ENCODE data around the gene TEAD4. TPM values are rescaled to one million over a fixed set of nuclear protein-coding genes. Genes with fewer than 3 reads are reported as not detected.

The TEAD4 gene
- total RNA-seq, 2 donors from 2014 or later: not detected

GRCh38 chr12:3081886-3082285 is 122.7 kb downstream of the TEAD4 start:
- Mint-ChIP-seq H3K36me3 (ENCODE audit: low read depth) (no peaks in the 10 kb centered on the region), H3K27ac (peak overlapping the region; percentile 8), H3K27me3 (no peaks in the 10 kb centered on the region), H3K4me3 (no peak overlapping the region), H3K4me1 (peaks cover 2% of the 10 kb centered on the region)
- no peak for DNase-seq
- no peaks in the 10 kb centered on the region for H3K9me3 ChIP-seq (ENCODE audit: control insufficient read depth, low read length, poor library complexity, severe bottlenecking)
- no peak for ATAC-seq

- H3K27ac Mint-ChIP-seq: no peak overlapping the region
- no peak overlapping the region for H3K4me3 Mint-ChIP-seq
- no peaks in the 10 kb centered on the region for H3K9me3 ChIP-seq (ENCODE audit: control insufficient read depth, low read length, poor library complexity, severe bottlenecking)
- H3K36me3 Mint-ChIP-seq (ENCODE audit: low read depth): no peaks in the 10 kb centered on the region
- no peak for ATAC-seq
- no peaks in the 10 kb centered on the region for H3K27me3 Mint-ChIP-seq
- DNase-seq: no peak
- H3K4me1 Mint-ChIP-seq: peaks cover 2% of the 10 kb centered on the region
Measured at GRCh38 chr12:3083241-3083920, 124.2 kb downstream of the TEAD4 start.

GRCh38 chr12:3083921-3084347 is 124.7 kb downstream of the TEAD4 start:
- H3K36me3 Mint-ChIP-seq (ENCODE audit: low read depth): no peaks in the 10 kb centered on the region

GRCh38 chr12:3084742-3085141 is 125.5 kb downstream of the TEAD4 start:
- H3K27ac Mint-ChIP-seq: no peak overlapping the region
- H3K27me3 Mint-ChIP-seq: no peaks in the 10 kb centered on the region
- H3K4me1 Mint-ChIP-seq: peaks cover 2% of the 10 kb centered on the region
- H3K4me3 Mint-ChIP-seq: no peak overlapping the region
- no peaks in the 10 kb centered on the region for H3K9me3 ChIP-seq (ENCODE audit: control insufficient read depth, low read length, poor library complexity, severe bottlenecking)
- no peaks in the 10 kb centered on the region for H3K36me3 Mint-ChIP-seq (ENCODE audit: low read depth)
- no peak for DNase-seq
- no peak for ATAC-seq

More at GRCh38 chr12:3083921-3084347, 124.7 kb downstream of the TEAD4 start:
- Mint-ChIP-seq H3K4me3 (no peak overlapping the region), H3K27me3 (no peaks in the 10 kb centered on the region), H3K27ac (no peak overlapping the region), H3K4me1 (peaks cover 2% of the 10 kb centered on the region)
- DNase-seq: no peak
- no peak for ATAC-seq
- no peaks in the 10 kb centered on the region for H3K9me3 ChIP-seq (ENCODE audit: control insufficient read depth, low read length, poor library complexity, severe bottlenecking)

GRCh38 chr12:3085341-3086139 is 126.3 kb downstream of the TEAD4 start:
- no peaks in the 10 kb centered on the region for H3K36me3 Mint-ChIP-seq (ENCODE audit: low read depth)
- ATAC-seq: no peak
- H3K27ac Mint-ChIP-seq: no peak overlapping the region
- peaks cover 2% of the 10 kb centered on the region for H3K4me1 Mint-ChIP-seq
- no peak overlapping the region for H3K4me3 Mint-ChIP-seq
- no peaks in the 10 kb centered on the region for H3K9me3 ChIP-seq (ENCODE audit: control insufficient read depth, low read length, poor library complexity, severe bottlenecking)
- H3K27me3 Mint-ChIP-seq: no peaks in the 10 kb centered on the region
- no peak for DNase-seq

- Mint-ChIP-seq H3K27ac (no peak overlapping the region), H3K4me3 (no peak overlapping the region), H3K4me1 (peaks cover 2% of the 10 kb centered on the region), H3K27me3 (no peaks in the 10 kb centered on the region), H3K36me3 (ENCODE audit: low read depth) (no peaks in the 10 kb centered on the region)
- no peaks in the 10 kb centered on the region for H3K9me3 ChIP-seq (ENCODE audit: control insufficient read depth, low read length, poor library complexity, severe bottlenecking)
- ATAC-seq (no peak), DNase-seq (no peak)
Measured at GRCh38 chr12:3086211-3086610, 127.0 kb downstream of the TEAD4 start.

GRCh38 chr12:3086729-3087323 is 127.6 kb downstream of the TEAD4 start:
- Mint-ChIP-seq H3K27ac (no peak overlapping the region), H3K27me3 (no peaks in the 10 kb centered on the region), H3K4me1 (peaks cover 2% of the 10 kb centered on the region), H3K36me3 (ENCODE audit: low read depth) (no peaks in the 10 kb centered on the region), H3K4me3 (no peak overlapping the region)
- no peak for DNase-seq
- H3K9me3 ChIP-seq (ENCODE audit: control insufficient read depth, low read length, poor library complexity, severe bottlenecking): no peaks in the 10 kb centered on the region
- ATAC-seq: no peak

- Mint-ChIP-seq H3K4me1 (peaks cover 2% of the 10 kb centered on the region), H3K27me3 (no peaks in the 10 kb centered on the region), H3K27ac (no peak overlapping the region), H3K4me3 (no peak overlapping the region), H3K36me3 (ENCODE audit: low read depth) (no peaks in the 10 kb centered on the region)
- DNase-seq (no peak), ATAC-seq (no peak)
- no peaks in the 10 kb centered on the region for H3K9me3 ChIP-seq (ENCODE audit: control insufficient read depth, low read length, poor library complexity, severe bottlenecking)
Measured at GRCh38 chr12:3087758-3088650, 128.8 kb downstream of the TEAD4 start.

- DNase-seq: no peak
- ATAC-seq: no peak
- H3K4me3 Mint-ChIP-seq: no peak overlapping the region
- H3K27ac Mint-ChIP-seq: no peak overlapping the region
- no peaks in the 10 kb centered on the region for H3K27me3 Mint-ChIP-seq
- H3K4me1 Mint-ChIP-seq: peaks cover 2% of the 10 kb centered on the region
- H3K9me3 ChIP-seq (ENCODE audit: control insufficient read depth, low read length, poor library complexity, severe bottlenecking): no peaks in the 10 kb centered on the region
- H3K36me3 Mint-ChIP-seq (ENCODE audit: low read depth): no peaks in the 10 kb centered on the region
Measured at GRCh38 chr12:3089588-3089987, 130.4 kb downstream of the TEAD4 start.

Other genes with a start within 250 kb of the TEAD4 start
- gene FKBP4, start 164.4 kb upstream of the TEAD4 start, total RNA-seq: 10 to 100 TPM; 41.9 to 44.9 TPM
- 10 to 100 TPM; 63.1 to 63.9 TPM for gene ITFG2, start 146.7 kb upstream of the TEAD4 start, total RNA-seq
- not detected for gene NRIP2, start 124.4 kb upstream of the TEAD4 start, total RNA-seq
- gene TEX52, start 102.4 kb upstream of the TEAD4 start, total RNA-seq: not detected
- gene FOXM1, start 82.2 kb upstream of the TEAD4 start, total RNA-seq: 1 to 10 TPM; 1.0 to 1.6 TPM
- gene RHNO1, start 82.2 kb upstream of the TEAD4 start, total RNA-seq: 10 to 100 TPM; 18.9 to 32.9 TPM
- gene TULP3, start 68.5 kb upstream of the TEAD4 start, total RNA-seq: 1 to 10 TPM; 6.3 to 7.9 TPM
- gene TSPAN9, start 118.0 kb downstream of the TEAD4 start, total RNA-seq: 10 to 100 TPM in 1 of 2 donors, 1 to 10 TPM in 1; 1.4 to 24.2 TPM

All from T-helper 17 cell (primary cell).